Endothelial cell of umbilical vein (primary cell): ENCODE data around the gene SLC22A4. TPM values are rescaled to one million over a fixed set of nuclear protein-coding genes. Genes with fewer than 3 reads are reported as not detected.

Source experiments
- BruUV-seq: library from RNA; stranded (reverse); fragments of 400-500 nt; replicated peaks from 2 replicates; lab custom pipeline; 2021; lab: Mats Ljungman, UMichigan
- CTCF ChIA-PET: fragments of 300-600, 350-600 bp; sonication (Branson Sonifier 250); formaldehyde crosslinking; loops from one replicate; lab custom pipeline; 2021; ENCODE audit warnings: antibody characterized with exemption, inconsistent platforms; lab: Charles Lee
- POLR2A ChIA-PET: fragments of 300-600, 350-600 bp; sonication (Branson Sonifier 250); formaldehyde crosslinking; loops from one replicate; lab custom pipeline; 2021; ENCODE audit warnings: antibody characterized with exemption, inconsistent platforms; lab: Charles Lee
- DNase-seq: peaks from one replicate; pipeline ENCODE4 v3.0.0-alpha.2; 2011; ENCODE audit warnings: low read depth, low spot score
- FAIRE-seq: peaks from 2 replicates; lab custom pipeline; 2011; peaks lifted over from hg19 to GRCh38; lab: Jason Lieb, UNC
- H2AFZ ChIP-seq: 2 replicates; pipeline ENCODE4 v1.6.0; 2012; ENCODE audit warnings: low read depth, low read length, control low read depth, inconsistent platforms
- H3K27ac ChIP-seq: 2 replicates; pipeline ENCODE4 v1.5.1; 2011; ENCODE audit warnings: low read depth, mild to moderate bottlenecking, control low read depth, low read length, moderate library complexity; ENCODE audit not compliant: insufficient read depth
- H3K27me3 ChIP-seq, 2 experiments: 2 replicates each; pipeline versions ENCODE4 v1.6.0 to v1.6.1; 2011; ENCODE audit warnings: low read length in 2 of 2, mixed read lengths in 1 of 2; ENCODE audit not compliant: control insufficient read depth in 2 of 2, insufficient read depth in 2 of 2
- H3K36me3 ChIP-seq, 2 experiments: 2 replicates in 1 of 2; 3 replicates in 1 of 2; pipeline ENCODE4 v1.5.1; 2011; ENCODE audit warnings: low read length in 2 of 2, mild to moderate bottlenecking in 1 of 2, moderate library complexity in 1 of 2; ENCODE audit not compliant: control insufficient read depth in 2 of 2, insufficient read depth in 2 of 2; ENCODE audit errors: extremely low read depth in 1 of 2
- H3K4me1 ChIP-seq: 3 replicates; pipeline ENCODE4 v1.5.1; 2011; ENCODE audit warnings: mild to moderate bottlenecking, low read length; ENCODE audit not compliant: control insufficient read depth, insufficient read depth; ENCODE audit errors: extremely low read depth
- H3K4me2 ChIP-seq: 2 replicates; pipeline ENCODE4 v1.6.1; 2011; ENCODE audit warnings: low read length, control low read depth, mixed read lengths; ENCODE audit not compliant: insufficient read depth
- H3K4me3 ChIP-seq, 3 experiments: fragments of 200-600 bp in 1 of 3; sonication (generic), shearing (Covaris generic) in 1 of 3; replicated peaks in 1 of 3; 2 replicates each; pipeline ENCODE4 v1.5.1; 2011 to 2016; ENCODE audit warnings: control low read depth in 3 of 3, low read length in 3 of 3, mild to moderate bottlenecking in 2 of 3, inconsistent platforms in 1 of 3, low read depth in 1 of 3, moderate library complexity in 1 of 3; ENCODE audit not compliant: insufficient read depth in 1 of 3
- H3K79me2 ChIP-seq: 2 replicates; pipeline ENCODE4 v1.6.0; 2012; ENCODE audit warnings: low read length, inconsistent platforms; ENCODE audit not compliant: control insufficient read depth, insufficient read depth
- H3K9ac ChIP-seq: replicated peaks from 2 replicates; pipeline ENCODE3; 2011; ENCODE audit warnings: low read length, control low read depth; ENCODE audit not compliant: insufficient read depth; ENCODE audit errors: extremely low read depth
- H3K9me1 ChIP-seq: replicated peaks from 3 replicates; pipeline ENCODE4 v1.6.0; 2011; ENCODE audit warnings: mild to moderate bottlenecking, low read length; ENCODE audit not compliant: control insufficient read depth, insufficient read depth; ENCODE audit errors: extremely low read depth
- H3K9me3 ChIP-seq: replicated peaks from 2 replicates; pipeline ENCODE4 v1.5.1; 2012; ENCODE audit warnings: low read length, inconsistent platforms; ENCODE audit not compliant: control insufficient read depth, insufficient read depth
- H4K20me1 ChIP-seq: replicated peaks from 2 replicates; pipeline ENCODE3; 2011; ENCODE audit warnings: mild to moderate bottlenecking, low read length; ENCODE audit not compliant: control insufficient read depth, insufficient read depth; ENCODE audit errors: extremely low read depth
- EZH2 ChIP-seq: IDR thresholded peaks from 2 replicates; pipeline ENCODE4 v1.6.1; 2012; ENCODE audit warnings: borderline replicate concordance, low read depth, mild to moderate bottlenecking, moderate library complexity, low read length, inconsistent platforms; ENCODE audit not compliant: severe bottlenecking
- FOS ChIP-seq: IDR thresholded peaks from 2 replicates; pipeline ENCODE4 v1.6.1; 2011; ENCODE audit warnings: mild to moderate bottlenecking, low read length, moderate library complexity, borderline replicate concordance; ENCODE audit not compliant: insufficient read depth
- GATA2 ChIP-seq: IDR thresholded peaks from 2 replicates; pipeline ENCODE4 v1.7.0; 2011; ENCODE audit warnings: low read depth, mild to moderate bottlenecking, moderate library complexity, mixed read lengths, low read length; ENCODE audit not compliant: insufficient read length, insufficient read depth
- JUN ChIP-seq: IDR thresholded peaks from 2 replicates; pipeline ENCODE4 v1.6.1; 2011; ENCODE audit warnings: borderline replicate concordance, low read depth; ENCODE audit not compliant: insufficient read length, insufficient read depth
- MYC ChIP-seq: IDR thresholded peaks from one replicate; pipeline ENCODE4 v1.6.1; 2011; ENCODE audit warnings: mild to moderate bottlenecking, low read depth, low read length
- POLR2A ChIP-seq: IDR thresholded peaks from 2 replicates; pipeline ENCODE4 v1.6.1; 2012; ENCODE audit warnings: low read depth, mild to moderate bottlenecking, control low read depth, low read length
- POLR2AphosphoS5 ChIP-seq: IDR thresholded peaks from 2 replicates; pipeline ENCODE4 v1.6.1; 2012; ENCODE audit warnings: low read depth, mild to moderate bottlenecking, control low read depth, low read length, moderate library complexity; ENCODE audit not compliant: insufficient read depth
- dilution Hi-C: fragments of 300-500 bp; cut with MboI; formaldehyde crosslinking; loops from one replicate; pipeline ENCODE4 v1.15.0; 2019; ENCODE audit warnings: low sequenced_read_pairs; ENCODE audit not compliant: extremely low pct_ligation_motif_present
- intact Hi-C: fragments of 100-400 bp; cut with micrococcal nuclease; formaldehyde crosslinking; loops from one replicate; pipeline ENCODE4 v1.10.0; 2022
- polyA plus RNA-seq, 4 experiments: library from polyadenylated mRNA; depleted of rRNA in 3 of 4; stranded (reverse) in 3 of 4; unstranded in 1 of 4; fragments of >200 nt; gene quantifications; 2 replicates each; pipeline versions ENCODE4 v1.2.1 to v1.2.3, GENCODE V29; 2011 to 2012; ENCODE audit warnings: missing spikeins in 1 of 4
- total RNA-seq: library from RNA; stranded (reverse); gene quantifications from 2 replicates; pipeline ENCODE4 v1.2.3, GENCODE V29; 2021
- TF ChIP-seq, protein P1 (sequence below): IDR thresholded peaks from 2 replicates; pipeline ENCODE4 v1.6.1; 2011; ENCODE audit not compliant: insufficient read depth, insufficient read length
- TF ChIP-seq, protein P2 (sequence below), 2 donors: IDR thresholded peaks; 1 replicate in 1 of 2; 2 replicates in 1 of 2; pipeline ENCODE4 v1.5.1; 2011; ENCODE audit warnings: low read length in 2 of 2, mild to moderate bottlenecking in 2 of 2, moderate library complexity in 2 of 2, control low read depth in 1 of 2, inconsistent platforms in 1 of 2, low read depth in 1 of 2; ENCODE audit not compliant: insufficient read depth in 1 of 2; ENCODE audit errors: extremely low read depth in 1 of 2

The SLC22A4 gene
- total and polyA plus RNA-seq, 2 donors (not counting 3 experiments of a cell fraction or from before 2014, with no cell fraction given): 4.9 to 6.9 TPM

DNA sequence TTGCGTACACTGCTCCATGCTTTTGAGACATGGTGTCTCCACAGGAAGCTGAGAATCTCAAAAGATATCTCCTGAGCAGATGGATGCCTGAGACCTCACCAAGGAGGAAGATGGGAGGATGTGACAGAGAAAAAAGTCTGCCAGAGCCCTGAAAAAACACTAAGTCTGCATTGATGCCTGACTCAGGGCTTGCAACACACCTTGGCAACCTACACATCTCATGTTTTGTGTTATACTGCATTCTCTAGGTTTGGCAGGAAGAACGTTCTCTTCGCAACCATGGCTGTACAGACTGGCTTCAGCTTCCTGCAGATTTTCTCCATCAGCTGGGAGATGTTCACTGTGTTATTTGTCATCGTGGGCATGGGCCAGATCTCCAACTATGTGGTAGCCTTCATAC lies 19.2 kb downstream of the SLC22A4 start:
- Histone ChIP-seq H2AFZ (no peak overlapping the region), H3K9ac (no peak overlapping the region), H3K4me2 (no peak overlapping the region), H3K4me1 (peaks cover 4% of the 10 kb centered on the region), H3K27me3 (no peaks in the 10 kb centered on the region), H3K9me1 (no peaks in the 10 kb centered on the region), H3K4me3 (no peak overlapping the region), H3K9me3 (no peaks in the 10 kb centered on the region), H3K36me3 (no peaks in the 10 kb centered on the region), H3K79me2 (no peaks in the 10 kb centered on the region), H4K20me1 (no peaks in the 10 kb centered on the region), H3K27ac (no peak overlapping the region)
- intact Hi-C loops: no loop called here
- ChIA-PET CTCF (interaction anchor here (1.3 to 1.4 kb wide), 2 partner anchors 12 to 20 kb away, joined by 3 read pairs; partner anchors contain the start of gene SLC22A4), POLR2A (no interaction called here)
- FAIRE-seq (no peak), DNase-seq (no peak)
- BruUV-seq: no TSS peak
- dilution Hi-C loops: no loop called here
- TF ChIP-seq, protein P1, sequence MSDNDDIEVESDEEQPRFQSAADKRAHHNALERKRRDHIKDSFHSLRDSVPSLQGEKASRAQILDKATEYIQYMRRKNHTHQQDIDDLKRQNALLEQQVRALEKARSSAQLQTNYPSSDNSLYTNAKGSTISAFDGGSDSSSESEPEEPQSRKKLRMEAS: no peak
- no peak for TF ChIP-seq JUN
- TF ChIP-seq GATA2: no peak
- TF ChIP-seq MYC: no peak
- no peak for TF ChIP-seq POLR2A
- no peak for TF ChIP-seq EZH2

DNA sequence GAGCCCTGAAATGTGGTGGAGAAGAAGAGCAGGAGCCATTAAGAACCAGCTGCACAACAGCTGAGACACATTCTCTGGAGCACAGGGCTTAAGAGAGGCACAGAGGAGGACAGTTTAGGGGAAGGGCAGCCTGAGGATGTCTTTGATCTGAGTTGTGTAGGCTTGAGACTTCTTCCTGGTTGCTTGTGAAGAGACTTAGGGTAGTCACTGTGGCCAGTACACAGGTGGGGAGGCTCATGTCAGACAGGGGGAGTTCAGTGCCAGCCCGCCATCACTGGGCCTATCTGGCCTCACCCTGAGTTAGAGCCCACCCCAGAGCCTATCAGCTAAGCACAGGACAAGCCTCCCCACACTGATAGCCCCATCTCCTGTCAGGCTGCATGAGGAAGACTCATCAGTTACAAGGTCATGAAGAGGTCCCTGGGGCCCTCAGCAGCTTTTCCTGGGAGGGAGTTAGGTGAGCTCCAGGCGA lies 19.8 kb downstream of the SLC22A4 start:
- TF ChIP-seq, protein P1: no peak
- TF ChIP-seq, protein P2, sequence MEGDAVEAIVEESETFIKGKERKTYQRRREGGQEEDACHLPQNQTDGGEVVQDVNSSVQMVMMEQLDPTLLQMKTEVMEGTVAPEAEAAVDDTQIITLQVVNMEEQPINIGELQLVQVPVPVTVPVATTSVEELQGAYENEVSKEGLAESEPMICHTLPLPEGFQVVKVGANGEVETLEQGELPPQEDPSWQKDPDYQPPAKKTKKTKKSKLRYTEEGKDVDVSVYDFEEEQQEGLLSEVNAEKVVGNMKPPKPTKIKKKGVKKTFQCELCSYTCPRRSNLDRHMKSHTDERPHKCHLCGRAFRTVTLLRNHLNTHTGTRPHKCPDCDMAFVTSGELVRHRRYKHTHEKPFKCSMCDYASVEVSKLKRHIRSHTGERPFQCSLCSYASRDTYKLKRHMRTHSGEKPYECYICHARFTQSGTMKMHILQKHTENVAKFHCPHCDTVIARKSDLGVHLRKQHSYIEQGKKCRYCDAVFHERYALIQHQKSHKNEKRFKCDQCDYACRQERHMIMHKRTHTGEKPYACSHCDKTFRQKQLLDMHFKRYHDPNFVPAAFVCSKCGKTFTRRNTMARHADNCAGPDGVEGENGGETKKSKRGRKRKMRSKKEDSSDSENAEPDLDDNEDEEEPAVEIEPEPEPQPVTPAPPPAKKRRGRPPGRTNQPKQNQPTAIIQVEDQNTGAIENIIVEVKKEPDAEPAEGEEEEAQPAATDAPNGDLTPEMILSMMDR (IDR thresholded peaks at IDR 0.05; ENCODE audit: extremely low read depth in 1 of 2, insufficient read depth in 1 of 2, low read depth in 1 of 2, low read length in 2 of 2): no peak
- TF ChIP-seq EZH2 (no peak), MYC (no peak), POLR2A (no peak), JUN (no peak), POLR2AphosphoS5 (no peak), FOS (no peak), GATA2 (no peak)
- POLR2A ChIA-PET: no interaction called here
- dilution Hi-C loops (no loop called here), intact Hi-C loops (no loop called here)
- FAIRE-seq: no peak
- Histone ChIP-seq H2AFZ (no peak overlapping the region), H3K4me2 (no peak overlapping the region), H4K20me1 (no peaks in the 10 kb centered on the region), H3K36me3 (no peaks in the 10 kb centered on the region), H3K4me1 (peaks cover 4% of the 10 kb centered on the region), H3K4me3 (no peak overlapping the region), H3K9ac (no peak overlapping the region), H3K9me1 (no peaks in the 10 kb centered on the region), H3K27me3 (no peaks in the 10 kb centered on the region), H3K27ac (no peak overlapping the region), H3K9me3 (no peaks in the 10 kb centered on the region), H3K79me2 (no peaks in the 10 kb centered on the region)
- DNase-seq: no peak
- CTCF ChIA-PET: interaction anchor here (1.3 kb wide), 1 partner anchor 20 kb away, joined by 3 read pairs; the partner anchor contains the start of gene SLC22A4
- BruUV-seq: no TSS peak
